SU-DHL-6 (cell line): ENCODE data around the gene PGM1.

ENCODE experiments used
- H2AFZ ChIP-seq: fragments of 200-600 bp; sonication (generic); 2 replicates; pipeline ENCODE4 v1.6.1; 2014; ENCODE audit warnings: low read depth, mild to moderate bottlenecking, moderate library complexity, mixed read lengths, antibody characterized with exemption, low read length; ENCODE audit not compliant: severe bottlenecking
- H3F3A ChIP-seq: fragments of 200-600 bp; shearing (Covaris generic); 2 replicates; pipeline ENCODE4 v1.6.0; 2016; ENCODE audit warnings: antibody characterized with exemption, mild to moderate bottlenecking; ENCODE audit not compliant: insufficient read depth
- H3K27ac ChIP-seq: fragments of 200-600 bp; sonication (generic); 2 replicates; pipeline ENCODE4 v1.5.1; 2016; ENCODE audit warnings: low read depth, mild to moderate bottlenecking, low read length, moderate library complexity, mixed read lengths
- H3K27me3 ChIP-seq: fragments of 200-600 bp; sonication (generic), shearing (Covaris generic); 2 replicates; pipeline ENCODE4 v1.6.0; 2014; ENCODE audit warnings: mild to moderate bottlenecking, low read length
- H3K36me3 ChIP-seq: fragments of 200-600 bp; sonication (generic); 2 replicates; pipeline ENCODE4 v1.6.1; 2014; ENCODE audit warnings: mild to moderate bottlenecking, low read length, mixed read lengths
- H3K4me2 ChIP-seq: fragments of 300-600, 200-600 bp; shearing (Covaris generic), sonication (generic); 2 replicates; pipeline ENCODE4 v1.6.0; 2014; ENCODE audit warnings: low read length, low read depth, mild to moderate bottlenecking; ENCODE audit not compliant: poor library complexity, severe bottlenecking
- H3K4me3 ChIP-seq: fragments of 200-600 bp; sonication (generic); 2 replicates; pipeline ENCODE4 v1.5.1; 2014; ENCODE audit warnings: antibody characterized with exemption, low read length, mild to moderate bottlenecking, mixed read lengths; ENCODE audit not compliant: insufficient read depth, poor library complexity, severe bottlenecking
- H3K79me2 ChIP-seq: fragments of 200-600 bp; sonication (generic); 2 replicates; pipeline ENCODE4 v1.6.1; 2014; ENCODE audit warnings: mild to moderate bottlenecking, low read length, moderate library complexity; ENCODE audit not compliant: insufficient read depth
- H3K9ac ChIP-seq: fragments of 200-600 bp; sonication (generic); 2 replicates; pipeline ENCODE4 v1.7.0; 2014; ENCODE audit warnings: mild to moderate bottlenecking, low read length
- H3K9me2 ChIP-seq: fragments of 200-600 bp; sonication (generic); replicated peaks from 2 replicates; pipeline ENCODE4 v1.6.1; 2014; ENCODE audit warnings: low read length; ENCODE audit not compliant: insufficient read depth
- H3K9me3 ChIP-seq: fragments of 200-600 bp; sonication (generic); 2 replicates; pipeline ENCODE4 v1.6.1; 2014; ENCODE audit warnings: low read length, mixed read lengths; ENCODE audit not compliant: insufficient read depth
- H4K20me1 ChIP-seq: fragments of 200-600 bp; sonication (generic); 2 replicates; pipeline ENCODE4 v1.6.1; 2014; ENCODE audit warnings: low read depth, mild to moderate bottlenecking, antibody characterized with exemption, low read length, moderate library complexity, mixed read lengths
- CTCF ChIP-seq: fragments of 200-600 bp; sonication (generic); IDR thresholded peaks from one replicate; pipeline ENCODE4 v1.5.1; 2017; ENCODE audit warnings: antibody characterized with exemption, mild to moderate bottlenecking, low read length, moderate library complexity; ENCODE audit not compliant: insufficient read depth, poor library complexity, severe bottlenecking
- EZH2phosphoT487 ChIP-seq: fragments of 200-600 bp; sonication (generic), shearing (Covaris generic); conservative IDR thresholded peaks from 2 replicates; pipeline ENCODE4 v1.6.1; 2018; ENCODE audit warnings: mild to moderate bottlenecking, antibody characterized with exemption, low read length, moderate library complexity, mixed read lengths

PGM1 gene

GRCh38 chr1:63623952-63624351 is 30.7 kb downstream of the PGM1 start:
- Histone ChIP-seq H3K27me3 (no peaks in the 10 kb centered on the region), H3K27ac (no peak overlapping the region), H3K9me2 (no peaks in the 10 kb centered on the region), H4K20me1 (no peaks in the 10 kb centered on the region; the same call in 1 of the 2 replicates), H3K4me3 (no peak overlapping the region), H3K9ac (no peak overlapping the region), H3F3A (no peaks in the 10 kb centered on the region), H3K36me3 (no peaks in the 10 kb centered on the region), H2AFZ (no peak overlapping the region), H3K79me2 (0 out of 2 replicates have a peak, but pooled peaks cover 3% of the 10 kb centered on the region), H3K9me3 (no peaks in the 10 kb centered on the region), H3K4me2 (no peak overlapping the region)
- TF ChIP-seq CTCF, result no peak
- TF ChIP-seq EZH2phosphoT487, result no peak

DNA sequence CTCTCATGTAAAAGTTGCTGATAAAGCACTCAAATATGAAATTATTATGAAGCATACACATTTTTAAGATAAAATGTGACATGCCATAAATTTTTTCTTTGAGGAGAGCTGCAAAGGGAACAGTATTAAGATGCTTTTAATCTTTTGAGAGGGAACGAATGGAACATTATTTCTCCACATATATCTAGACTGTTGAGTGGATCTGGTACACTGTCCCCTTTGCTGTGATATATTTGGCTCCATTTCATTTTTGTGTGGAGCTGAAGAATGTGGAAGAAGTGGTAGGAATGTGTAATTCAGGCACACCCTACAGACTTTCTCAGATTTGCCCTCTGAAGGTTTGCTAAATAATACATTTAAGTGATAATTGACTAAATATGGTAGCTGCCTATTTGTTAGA is 31.7 kb downstream of the PGM1 start:
- Histone ChIP-seq H3K4me2 (no peak overlapping the region), H3K27ac (no peak overlapping the region), H3K4me3 (no peak overlapping the region), H3K79me2 (no peaks in the 10 kb centered on the region), H3K9ac (no peak overlapping the region), H3K9me2 (no peaks in the 10 kb centered on the region), H3K27me3 (no peaks in the 10 kb centered on the region), H3K9me3 (no peaks in the 10 kb centered on the region), H4K20me1 (no peaks in the 10 kb centered on the region; the same call in 1 of the 2 replicates), H3F3A (no peaks in the 10 kb centered on the region), H2AFZ (no peak overlapping the region), H3K36me3 (no peaks in the 10 kb centered on the region)
- TF ChIP-seq EZH2phosphoT487 (no peak), CTCF (no peak)

- H3K9me3 ChIP-seq, result no peaks in the 10 kb centered on the region
- 0 out of 2 replicates have a peak, but pooled peaks cover 2% of the 10 kb centered on the region for H3K36me3 ChIP-seq
- no peaks in the 10 kb centered on the region for H3K9me2 ChIP-seq
- H2AFZ ChIP-seq, result no peak overlapping the region
- TF ChIP-seq CTCF (no peak), EZH2phosphoT487 (no peak)
- no peak overlapping the region for H3K27ac ChIP-seq
- no peaks in the 10 kb centered on the region for H3K79me2 ChIP-seq
- no peak overlapping the region for H3K4me3 ChIP-seq
- no peak overlapping the region for H3K4me2 ChIP-seq
- H4K20me1 ChIP-seq, result no peaks in the 10 kb centered on the region; the same call in 1 of the 2 replicates
- no peaks in the 10 kb centered on the region for H3K27me3 ChIP-seq
- no peak overlapping the region for H3K9ac ChIP-seq
- H3F3A ChIP-seq, result no peaks in the 10 kb centered on the region
These were observed 33.0 kb downstream of the PGM1 start for GRCh38 chr1:63626222-63626621.
